SK-N-MC (cell line): ENCODE measurements around the gene IZUMO1.

ENCODE experiments used
- EZH2 ChIP-seq: fragments of 200-600 bp; sonication (generic); IDR thresholded peaks from one replicate; pipeline ENCODE4 v1.6.1; 2017; ENCODE audit warnings: antibody characterized with exemption
- FOXP2 ChIP-seq: optimal IDR thresholded peaks from 2 replicates; pipeline ENCODE3; 2011; ENCODE audit warnings: mild to moderate bottlenecking, moderate library complexity; ENCODE audit not compliant: insufficient read depth; ENCODE audit errors: extremely low read length, control extremely low read depth
- POLR2AphosphoS5 ChIP-seq: IDR thresholded peaks from 2 replicates; pipeline ENCODE4 v1.6.1; 2012; ENCODE audit warnings: mild to moderate bottlenecking, low read depth, low read length, borderline replicate concordance

GRCh38 chr19:48750771-48751504, 4.2 kb upstream of the IZUMO1 start:
- TF ChIP-seq EZH2 = no peak
- no peak for TF ChIP-seq FOXP2
- TF ChIP-seq POLR2AphosphoS5 = no peak
